Measurements from ENCODE around the gene PPP1CA.
A peak's percentile ranks its signal among the peaks of the same experiment; 100 is the strongest.

DNA sequence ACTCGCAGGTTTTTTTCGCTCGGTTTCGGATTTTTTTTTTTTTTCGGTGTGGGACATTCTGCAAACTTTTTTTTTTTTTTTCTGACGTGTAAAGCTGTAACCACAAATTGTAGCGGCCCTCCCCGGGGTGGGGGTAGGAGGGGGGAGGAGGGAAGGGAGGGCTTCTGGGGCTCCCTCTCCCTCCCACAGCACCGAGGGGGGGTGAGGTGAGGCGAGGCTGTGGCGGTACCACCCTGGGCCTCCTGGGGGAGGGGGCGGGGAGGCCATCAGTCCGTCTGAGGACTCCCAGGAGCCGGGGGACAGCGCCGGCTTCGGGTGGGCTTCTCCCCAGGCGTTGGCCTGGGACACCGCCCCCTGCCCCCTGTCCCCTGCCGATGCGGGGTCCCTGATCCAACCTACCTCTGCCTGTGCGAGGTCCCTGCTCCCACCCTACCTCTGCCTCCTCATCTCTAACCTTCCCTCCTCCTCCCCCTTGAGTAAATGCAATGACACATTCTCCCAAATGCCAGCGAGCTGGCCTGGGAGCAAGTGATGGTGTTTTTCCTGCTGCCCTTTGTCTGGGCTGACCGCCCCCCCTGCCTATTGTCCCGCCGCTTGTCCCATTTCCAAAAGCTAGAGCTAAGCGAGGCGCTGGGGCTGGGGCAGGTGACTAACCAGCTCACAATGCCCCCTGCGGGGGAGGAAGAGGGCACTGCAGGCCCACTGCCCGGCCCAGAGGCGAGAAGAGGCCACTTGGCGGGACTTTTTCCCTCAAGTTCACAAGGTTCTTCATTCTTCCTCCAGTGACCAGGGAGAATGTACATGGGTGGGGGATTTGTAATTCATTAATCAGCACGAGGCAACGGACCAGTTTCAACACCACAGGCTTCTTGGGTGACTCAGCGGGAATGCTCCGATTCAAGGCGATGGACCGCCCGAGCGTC lies 27.7 kb downstream of the PPP1CA start:
- TF ChIP-seq, protein P1, sequence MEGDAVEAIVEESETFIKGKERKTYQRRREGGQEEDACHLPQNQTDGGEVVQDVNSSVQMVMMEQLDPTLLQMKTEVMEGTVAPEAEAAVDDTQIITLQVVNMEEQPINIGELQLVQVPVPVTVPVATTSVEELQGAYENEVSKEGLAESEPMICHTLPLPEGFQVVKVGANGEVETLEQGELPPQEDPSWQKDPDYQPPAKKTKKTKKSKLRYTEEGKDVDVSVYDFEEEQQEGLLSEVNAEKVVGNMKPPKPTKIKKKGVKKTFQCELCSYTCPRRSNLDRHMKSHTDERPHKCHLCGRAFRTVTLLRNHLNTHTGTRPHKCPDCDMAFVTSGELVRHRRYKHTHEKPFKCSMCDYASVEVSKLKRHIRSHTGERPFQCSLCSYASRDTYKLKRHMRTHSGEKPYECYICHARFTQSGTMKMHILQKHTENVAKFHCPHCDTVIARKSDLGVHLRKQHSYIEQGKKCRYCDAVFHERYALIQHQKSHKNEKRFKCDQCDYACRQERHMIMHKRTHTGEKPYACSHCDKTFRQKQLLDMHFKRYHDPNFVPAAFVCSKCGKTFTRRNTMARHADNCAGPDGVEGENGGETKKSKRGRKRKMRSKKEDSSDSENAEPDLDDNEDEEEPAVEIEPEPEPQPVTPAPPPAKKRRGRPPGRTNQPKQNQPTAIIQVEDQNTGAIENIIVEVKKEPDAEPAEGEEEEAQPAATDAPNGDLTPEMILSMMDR (IDR thresholded peaks at IDR 0.05) = peak; percentile 18 to 68 (median 44)
- TF ChIP-seq POLR2A (IDR thresholded peaks at IDR 0.05) = no peak
